ENCODE measurements around the gene MFSD1. TPM values are rescaled to one million over a fixed set of nuclear protein-coding genes. Genes with fewer than 3 reads are reported as not detected.

The MFSD1 gene
- total and polyA plus RNA-seq, 12 donors, result 11.3 to 45.5 (median 23.9) TPM

DNA sequence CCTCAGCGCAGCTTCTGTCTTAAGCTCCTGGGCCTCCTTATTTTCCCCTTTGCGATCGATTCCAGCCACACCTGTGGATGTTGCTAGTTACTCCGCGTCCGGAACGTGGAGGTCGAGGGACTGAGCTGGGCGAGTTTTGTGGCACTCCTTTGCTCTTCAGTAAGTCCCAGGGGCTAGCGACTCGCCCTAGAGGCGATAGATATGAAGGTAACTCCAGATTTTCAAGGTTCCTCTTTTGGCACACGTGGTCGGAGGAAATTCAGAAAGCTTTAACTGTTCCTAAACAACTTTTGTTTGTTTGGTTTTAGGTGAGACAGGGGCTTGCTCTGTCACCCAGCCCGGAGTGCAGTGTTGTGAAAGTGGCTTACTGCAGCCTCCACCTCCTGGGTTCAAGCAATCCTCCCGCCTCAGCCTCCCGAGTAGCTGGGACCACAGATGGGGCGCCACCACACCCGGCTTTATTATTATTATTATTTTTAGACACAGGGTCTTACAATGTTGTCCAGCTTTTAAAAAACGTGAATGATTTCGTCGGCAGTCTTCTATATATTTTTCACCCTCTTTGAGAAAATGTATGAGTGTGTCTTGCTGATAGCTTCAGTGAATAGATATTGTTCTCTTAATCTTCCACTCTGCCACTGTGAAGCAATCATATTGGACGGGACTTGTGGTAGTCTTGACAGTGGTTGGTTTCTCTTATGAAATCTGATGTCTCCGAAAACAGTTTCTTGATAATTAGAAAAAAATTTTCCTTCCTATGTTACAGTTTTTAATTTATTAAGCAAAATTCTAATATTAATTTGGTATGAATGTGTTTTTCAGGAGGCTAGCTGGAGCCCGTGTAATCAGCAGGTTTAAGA, 785 bp downstream of the MFSD1 start:
- Histone ChIP-seq H3K4me3 (peak overlapping the region; percentile 54 to 95 (median 84)), H3K9me3 (no peaks in the 10 kb centered on the region), H3K27ac (peak overlapping the region; percentile 5 to 95 (median 88)), H3K27me3 (no peaks in the 10 kb centered on the region), H3K36me3 (peaks cover 0 to 36% (median 8%) of the 10 kb centered on the region in 9 donors), H3K4me1 (peaks cover 0 to 61% (median 26%) of the 10 kb centered on the region in 9 donors)
- ATAC-seq (peak in 7 of 8 donors; percentile 1 to 31 (median 6)), DNase-seq (no peak)
- TF ChIP-seq, protein P1, sequence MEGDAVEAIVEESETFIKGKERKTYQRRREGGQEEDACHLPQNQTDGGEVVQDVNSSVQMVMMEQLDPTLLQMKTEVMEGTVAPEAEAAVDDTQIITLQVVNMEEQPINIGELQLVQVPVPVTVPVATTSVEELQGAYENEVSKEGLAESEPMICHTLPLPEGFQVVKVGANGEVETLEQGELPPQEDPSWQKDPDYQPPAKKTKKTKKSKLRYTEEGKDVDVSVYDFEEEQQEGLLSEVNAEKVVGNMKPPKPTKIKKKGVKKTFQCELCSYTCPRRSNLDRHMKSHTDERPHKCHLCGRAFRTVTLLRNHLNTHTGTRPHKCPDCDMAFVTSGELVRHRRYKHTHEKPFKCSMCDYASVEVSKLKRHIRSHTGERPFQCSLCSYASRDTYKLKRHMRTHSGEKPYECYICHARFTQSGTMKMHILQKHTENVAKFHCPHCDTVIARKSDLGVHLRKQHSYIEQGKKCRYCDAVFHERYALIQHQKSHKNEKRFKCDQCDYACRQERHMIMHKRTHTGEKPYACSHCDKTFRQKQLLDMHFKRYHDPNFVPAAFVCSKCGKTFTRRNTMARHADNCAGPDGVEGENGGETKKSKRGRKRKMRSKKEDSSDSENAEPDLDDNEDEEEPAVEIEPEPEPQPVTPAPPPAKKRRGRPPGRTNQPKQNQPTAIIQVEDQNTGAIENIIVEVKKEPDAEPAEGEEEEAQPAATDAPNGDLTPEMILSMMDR (IDR thresholded peaks at IDR 0.05), result no peak
- WGBS, 2 donors, result 28 to 29% methylated on average over 25 of the region's 25 CpGs
- intact Hi-C loops (cut with DNase I), result loop anchor here in 1 of 10 donors (10.0 kb wide), 1 partner anchor 228 kb away; the partner anchor contains the start of gene MLF1

DNA sequence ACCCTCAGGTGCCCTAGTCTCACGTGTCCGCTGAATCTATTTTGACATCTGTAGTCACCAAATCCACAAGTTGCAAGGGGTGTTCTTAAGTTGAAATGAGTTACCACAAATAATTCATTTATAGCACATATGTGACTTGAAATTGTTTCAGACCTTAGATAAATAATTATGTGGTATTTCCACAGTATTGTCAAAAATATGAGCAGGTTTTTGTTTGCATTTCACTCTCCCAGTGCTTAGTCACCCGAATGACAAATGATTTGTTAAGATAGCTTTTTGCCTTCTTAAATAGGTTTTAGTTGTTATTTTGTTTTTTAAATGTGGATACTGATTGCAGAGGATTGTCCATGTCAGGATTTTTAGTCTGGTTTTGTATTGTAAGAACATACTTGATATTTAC, 2.6 kb downstream of the MFSD1 start:
- DNase-seq (no peak), ATAC-seq (no peak)
- TF ChIP-seq, protein P1 (IDR thresholded peaks at IDR 0.05), result no peak
- WGBS, 2 donors, result 90 to 91% methylated on average over 3 of the region's 3 CpGs
- peak overlapping the region in 1 of 10 donors; percentile 95 for H3K27ac ChIP-seq
- H3K4me1 ChIP-seq, result peaks cover 0 to 79% (median 26%) of the 10 kb centered on the region in 9 donors
- no peaks in the 10 kb centered on the region for H3K27me3 ChIP-seq
- H3K9me3 ChIP-seq, result no peaks in the 10 kb centered on the region
- intact Hi-C loops (cut with DNase I), result loop anchor here in 1 of 10 donors (10.0 kb wide), 1 partner anchor 230 kb away; the partner anchor contains the start of gene MLF1
- H3K36me3 ChIP-seq, result peaks cover 0 to 54% (median 22%) of the 10 kb centered on the region in 9 donors
- H3K4me3 ChIP-seq, result peak overlapping the region in 1 of 10 donors; percentile 75

DNA sequence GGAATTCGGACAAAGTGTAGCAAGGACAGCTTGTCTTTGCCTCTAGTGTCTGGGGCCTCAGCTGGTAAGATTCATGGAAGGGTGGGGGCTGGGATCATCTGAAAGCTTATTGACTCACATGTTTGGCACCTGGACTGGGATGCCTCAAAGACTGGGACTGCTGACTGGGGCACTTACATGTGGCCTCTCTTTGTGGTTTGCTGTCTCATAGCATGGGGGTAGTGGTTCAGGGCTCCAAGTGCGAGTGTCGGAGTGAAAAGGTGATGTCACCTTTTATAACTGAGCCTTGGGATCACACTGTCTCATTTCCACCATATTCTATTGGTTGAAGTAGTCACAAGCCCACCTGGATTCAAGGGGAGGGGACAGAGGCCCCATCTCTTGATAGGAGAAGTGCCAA, 6.8 kb downstream of the MFSD1 start:
- WGBS, 2 donors, result 82 to 93% methylated on average over 3 of the region's 3 CpGs
- Histone ChIP-seq H3K4me3 (no peak overlapping the region), H3K4me1 (peaks cover 0 to 85% (median 6%) of the 10 kb centered on the region in 9 donors), H3K27me3 (no peaks in the 10 kb centered on the region), H3K27ac (peak overlapping the region in 2 of 10 donors; percentile 9 to 87), H3K36me3 (peaks cover 0 to 97% (median 49%) of the 10 kb centered on the region in 9 donors), H3K9me3 (no peaks in the 10 kb centered on the region)
- peak in 4 of 8 donors; percentile 21 to 63 (median 30) for ATAC-seq
- intact Hi-C loops (cut with DNase I), result loop anchor here in 1 of 10 donors (10.0 kb wide), 1 partner anchor 234 kb away; the partner anchor contains the start of gene MLF1
- TF ChIP-seq, protein P1 (IDR thresholded peaks at IDR 0.05), result no peak
- DNase-seq, result no peak

DNA sequence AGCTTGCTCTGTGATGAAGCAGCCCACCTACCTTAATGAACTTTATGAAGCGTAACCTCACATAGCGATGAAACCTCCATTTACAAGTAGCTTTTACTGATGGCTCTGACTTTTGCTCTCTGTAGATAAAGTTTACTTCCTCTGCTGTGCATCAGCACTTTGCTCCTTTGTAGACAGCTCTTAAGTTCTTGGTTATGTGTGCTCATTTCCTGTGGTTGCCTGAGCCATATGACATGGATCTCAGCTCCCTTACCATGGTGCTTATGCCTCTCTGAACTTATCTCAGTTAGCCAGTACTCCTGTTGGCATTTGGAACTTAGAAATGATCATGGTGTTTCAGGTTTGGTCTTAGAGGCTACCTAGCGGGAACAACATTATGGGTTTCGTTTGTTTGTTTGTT, 7.8 kb downstream of the MFSD1 start:
- H3K27me3 ChIP-seq, result no peaks in the 10 kb centered on the region
- TF ChIP-seq, protein P1 (IDR thresholded peaks at IDR 0.05), result no peak
- intact Hi-C loops (cut with DNase I), result loop anchor here in 1 of 10 donors (10.0 kb wide), 1 partner anchor 235 kb away; the partner anchor contains the start of gene MLF1
- peaks cover 0 to 76% (median 0%) of the 10 kb centered on the region in 9 donors for H3K4me1 ChIP-seq
- H3K9me3 ChIP-seq, result no peaks in the 10 kb centered on the region
- no peak for DNase-seq
- peaks cover 0 to 100% (median 58%) of the 10 kb centered on the region in 9 donors for H3K36me3 ChIP-seq
- peak overlapping the region in 1 of 10 donors; percentile 19 for H3K4me3 ChIP-seq
- 94 to 95% methylated on average over 4 of the region's 4 CpGs for WGBS, 2 donors
- peak overlapping the region in 1 of 10 donors; percentile 87 for H3K27ac ChIP-seq
- ATAC-seq, result peak in 7 of 8 donors; percentile 46 to 72 (median 64)

Data from heart right ventricle (tissue), 16 donors.